ENCODE data around the gene PADI6. TPM values are rescaled to one million over a fixed set of nuclear protein-coding genes. Genes with fewer than 3 reads are reported as not detected.

Gene PADI6
- total and polyA plus RNA-seq, 2 donors (not counting 1 experiment from before 2014, with no cell fraction given), result 0.04 TPM; not detected in 1

DNA sequence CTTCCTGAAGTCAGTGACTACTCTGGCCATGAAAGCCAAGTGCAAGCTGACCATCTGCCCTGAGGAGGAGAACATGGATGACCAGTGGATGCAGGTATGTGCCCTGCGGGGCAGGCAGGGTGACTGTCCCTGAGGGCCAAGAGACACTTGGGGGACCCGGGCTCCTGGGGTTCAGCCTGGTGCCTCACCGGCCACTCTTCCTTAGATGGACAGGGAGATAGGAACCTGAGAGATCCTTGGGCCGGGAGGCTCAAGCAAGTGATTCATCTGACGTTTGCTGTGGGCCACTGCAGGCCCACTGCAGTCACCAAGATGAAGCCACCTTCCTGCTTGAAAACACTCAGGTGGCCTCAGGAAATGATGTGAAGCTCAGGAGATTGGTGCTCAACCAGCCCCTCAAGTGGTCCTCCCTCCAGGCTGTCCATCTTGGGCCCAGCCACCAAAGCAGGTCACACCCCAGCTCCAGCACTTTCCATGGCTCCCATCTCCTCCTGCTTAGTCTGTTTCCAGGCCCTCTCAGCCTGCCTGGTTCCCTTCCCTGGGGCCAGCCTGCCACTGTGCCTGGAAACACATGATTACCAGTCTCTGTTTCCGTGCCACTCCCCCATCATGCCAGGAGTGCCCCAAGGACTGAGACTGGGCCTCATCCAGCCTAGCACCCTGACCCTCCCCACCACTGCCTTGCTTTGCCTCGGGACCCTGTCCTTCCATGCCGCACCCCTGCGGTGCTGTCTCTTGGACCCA lies 25.8 kb upstream of the PADI6 start:
- Histone ChIP-seq H3K4me1 (ENCODE audit: control insufficient read depth in 2 of 2, insufficient read depth in 2 of 2, low read length in 2 of 2) (peaks cover 0 to 5% of the 10 kb centered on the region in 2 donors), H3K27ac (ENCODE audit: low read length in 2 of 2) (no peak overlapping the region), H3K27me3 (replicated peaks in 1 of 4; ENCODE audit: control extremely low read depth in 1 of 4, control insufficient read depth in 3 of 4, insufficient read depth in 4 of 4, low read length in 3 of 4) (peaks cover 0 to 5% (median 0%) of the 10 kb centered on the region in 4 experiments), H3K4me3 (ENCODE audit: control extremely low read depth in 1 of 5, extremely low read depth in 1 of 5, insufficient read depth in 1 of 5, low read depth in 2 of 5, low read length in 4 of 5) (no peak overlapping the region), H3K79me2 (ENCODE audit: control insufficient read depth, insufficient read depth, low read length) (no peaks in the 10 kb centered on the region), H3K36me3 (replicated peaks in 1 of 2; ENCODE audit: control extremely low read depth in 1 of 2, control insufficient read depth in 1 of 2, extremely low read depth in 1 of 2, insufficient read depth in 2 of 2, low read length in 1 of 2) (no peaks in the 10 kb centered on the region), H2AFZ (ENCODE audit: insufficient read depth, low read depth, low read length, poor library complexity, severe bottlenecking) (no peak overlapping the region), H4K20me1 (ENCODE audit: control insufficient read depth, insufficient read depth, low read length, poor library complexity, severe bottlenecking) (no peaks in the 10 kb centered on the region), H3K9me3 (ENCODE audit: control extremely low read depth in 1 of 3, control insufficient read depth in 2 of 3, insufficient read depth in 1 of 3, low read length in 2 of 3) (peaks cover 0 to 10% (median 0%) of the 10 kb centered on the region in 3 donors), H3K9ac (ENCODE audit: low read length) (no peak overlapping the region), H3K4me2 (replicated peaks; ENCODE audit: low read depth, low read length, poor library complexity, severe bottlenecking) (no peak overlapping the region)
- no peak for DNase-seq
- CTCF ChIA-PET, result no interaction called here
- intact Hi-C loops (cut with micrococcal nuclease), result no loop called here
- Mint-ChIP-seq H3K9me3 (ENCODE audit: insufficient read depth) (peaks cover 4% of the 10 kb centered on the region), H3K4me1 (no peaks in the 10 kb centered on the region), H3K4me3 (no peak overlapping the region), H3K27ac (no peak overlapping the region), H3K27me3 (peaks cover 22% of the 10 kb centered on the region)
- 95% methylated on average over 9 of the region's 9 CpGs for WGBS (ENCODE audit: insufficient coverage)
- no peak for TF ChIP-seq EZH2 (IDR thresholded peaks at IDR 0.05; ENCODE audit: borderline replicate concordance, insufficient read depth, low read depth, low read length, poor library complexity, severe bottlenecking)
- no peak for TF ChIP-seq CTCF (IDR thresholded peaks at IDR 0.05)
- POLR2A ChIA-PET, result no interaction called here
- ATAC-seq (ENCODE audit: low read depth), result no peak

DNA sequence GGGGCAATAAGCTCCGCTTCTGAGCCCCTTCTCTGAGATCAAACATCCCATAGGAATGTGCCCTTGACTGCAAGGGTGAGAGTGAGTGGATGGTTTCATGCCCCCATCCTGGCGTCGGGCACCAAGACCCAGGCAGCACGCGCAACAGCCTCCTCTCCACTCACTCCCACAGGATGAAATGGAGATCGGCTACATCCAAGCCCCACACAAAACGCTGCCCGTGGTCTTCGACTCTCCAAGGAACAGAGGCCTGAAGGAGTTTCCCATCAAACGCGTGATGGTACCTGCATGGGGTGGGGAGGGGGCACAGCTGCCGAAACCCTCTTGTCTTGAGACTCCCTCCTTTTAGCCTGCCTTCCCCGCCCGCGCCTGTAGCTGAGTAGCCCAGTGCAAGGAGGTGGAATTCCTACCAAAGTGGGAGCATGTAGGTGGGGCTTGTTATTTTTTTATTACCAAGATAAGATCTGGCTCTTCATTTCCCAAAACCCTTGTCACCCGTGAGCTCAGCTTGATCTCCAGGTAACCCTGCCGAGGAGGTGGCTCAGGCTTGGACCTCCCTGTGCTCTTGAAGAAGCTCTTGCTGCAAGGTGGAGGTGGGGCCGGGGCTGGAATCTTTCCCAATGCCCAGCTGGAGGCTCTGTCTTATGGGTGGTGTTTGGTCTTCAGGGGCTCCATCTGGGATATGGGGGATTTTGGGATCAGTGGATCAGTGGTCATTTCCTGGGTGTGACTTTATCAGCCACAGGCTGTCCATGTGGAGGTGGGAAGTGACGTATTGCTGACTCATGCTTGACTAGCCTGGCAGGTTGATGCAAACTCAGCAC lies 24.0 kb upstream of the PADI6 start:
- 99% methylated on average over 14 of the region's 19 CpGs for WGBS (ENCODE audit: insufficient coverage)
- Histone ChIP-seq H3K4me2 (replicated peaks; ENCODE audit: low read depth, low read length, poor library complexity, severe bottlenecking) (no peak overlapping the region), H3K4me3 (ENCODE audit: control extremely low read depth in 1 of 5, extremely low read depth in 1 of 5, insufficient read depth in 1 of 5, low read depth in 2 of 5, low read length in 4 of 5) (no peak overlapping the region), H2AFZ (ENCODE audit: insufficient read depth, low read depth, low read length, poor library complexity, severe bottlenecking) (no peak overlapping the region), H3K9ac (ENCODE audit: low read length) (no peak overlapping the region), H3K36me3 (replicated peaks in 1 of 2; ENCODE audit: control extremely low read depth in 1 of 2, control insufficient read depth in 1 of 2, extremely low read depth in 1 of 2, insufficient read depth in 2 of 2, low read length in 1 of 2) (no peaks in the 10 kb centered on the region), H3K27me3 (replicated peaks in 1 of 4; ENCODE audit: control extremely low read depth in 1 of 4, control insufficient read depth in 3 of 4, insufficient read depth in 4 of 4, low read length in 3 of 4) (peaks cover 0 to 5% (median 0%) of the 10 kb centered on the region in 4 experiments), H3K9me3 (ENCODE audit: control extremely low read depth in 1 of 3, control insufficient read depth in 2 of 3, insufficient read depth in 1 of 3, low read length in 2 of 3) (peaks cover 0 to 10% (median 0%) of the 10 kb centered on the region in 3 donors), H3K27ac (ENCODE audit: low read length in 2 of 2) (no peak overlapping the region), H3K79me2 (ENCODE audit: control insufficient read depth, insufficient read depth, low read length) (no peaks in the 10 kb centered on the region), H3K4me1 (ENCODE audit: control insufficient read depth in 2 of 2, insufficient read depth in 2 of 2, low read length in 2 of 2) (peaks cover 0 to 5% of the 10 kb centered on the region in 2 donors), H4K20me1 (ENCODE audit: control insufficient read depth, insufficient read depth, low read length, poor library complexity, severe bottlenecking) (no peaks in the 10 kb centered on the region)
- H3K27ac Mint-ChIP-seq, result no peak overlapping the region
- ChIA-PET CTCF (no interaction called here), POLR2A (no interaction called here)
- H3K27me3 Mint-ChIP-seq, result peaks cover 25% of the 10 kb centered on the region
- H3K9me3 Mint-ChIP-seq (ENCODE audit: insufficient read depth), result peaks cover 4% of the 10 kb centered on the region
- no peak for DNase-seq
- intact Hi-C loops (cut with micrococcal nuclease), result no loop called here
- H3K4me3 Mint-ChIP-seq, result no peak overlapping the region
- H3K4me1 Mint-ChIP-seq, result no peaks in the 10 kb centered on the region
- no peak for ATAC-seq (ENCODE audit: low read depth)
- no peak for TF ChIP-seq CTCF (IDR thresholded peaks at IDR 0.05)

All from B cell (primary cell).